ENCODE measurements around the gene SELENBP1.

- no peak for TF ChIP-seq EZH2 (IDR thresholded peaks at IDR 0.05; ENCODE audit: borderline replicate concordance, low read length)
- TF ChIP-seq, protein P1, sequence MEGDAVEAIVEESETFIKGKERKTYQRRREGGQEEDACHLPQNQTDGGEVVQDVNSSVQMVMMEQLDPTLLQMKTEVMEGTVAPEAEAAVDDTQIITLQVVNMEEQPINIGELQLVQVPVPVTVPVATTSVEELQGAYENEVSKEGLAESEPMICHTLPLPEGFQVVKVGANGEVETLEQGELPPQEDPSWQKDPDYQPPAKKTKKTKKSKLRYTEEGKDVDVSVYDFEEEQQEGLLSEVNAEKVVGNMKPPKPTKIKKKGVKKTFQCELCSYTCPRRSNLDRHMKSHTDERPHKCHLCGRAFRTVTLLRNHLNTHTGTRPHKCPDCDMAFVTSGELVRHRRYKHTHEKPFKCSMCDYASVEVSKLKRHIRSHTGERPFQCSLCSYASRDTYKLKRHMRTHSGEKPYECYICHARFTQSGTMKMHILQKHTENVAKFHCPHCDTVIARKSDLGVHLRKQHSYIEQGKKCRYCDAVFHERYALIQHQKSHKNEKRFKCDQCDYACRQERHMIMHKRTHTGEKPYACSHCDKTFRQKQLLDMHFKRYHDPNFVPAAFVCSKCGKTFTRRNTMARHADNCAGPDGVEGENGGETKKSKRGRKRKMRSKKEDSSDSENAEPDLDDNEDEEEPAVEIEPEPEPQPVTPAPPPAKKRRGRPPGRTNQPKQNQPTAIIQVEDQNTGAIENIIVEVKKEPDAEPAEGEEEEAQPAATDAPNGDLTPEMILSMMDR (conservative IDR thresholded peaks at IDR 0.05 in 1 of 2, IDR thresholded peaks at IDR 0.05 in 1 of 2; ENCODE audit: extremely low read depth in 1 of 2, insufficient read depth in 1 of 2, low read depth in 1 of 2, low read length in 2 of 2): no peak
Observed at GRCh38 chr1:151346082-151346768, 26.3 kb downstream of the SELENBP1 start.
